Lower leg skin (tissue), 4 donors: ENCODE results near the gene PHLDA2. TPM values are rescaled to one million over a fixed set of nuclear protein-coding genes. Genes with fewer than 3 reads are reported as not detected.
A peak's percentile ranks its signal among the peaks of the same experiment; 100 is the strongest.

Experiments used
- DNase-seq, 2 donors: peaks; one replicate each; pipeline ENCODE4 v3.0.0-alpha.2; 2019; ENCODE audit warnings: low spot score in 2 of 2
- H3K4me3 ChIP-seq: fragments of 200-600 bp; sonication (generic); 2 replicates; pipeline ENCODE4 v1.5.1; 2017; ENCODE audit warnings: mild to moderate bottlenecking, low read depth; ENCODE audit not compliant: poor library complexity, severe bottlenecking
- POLR2A ChIP-seq, 2 donors: fragments of 450-650 bp; IDR thresholded peaks; one replicate each; pipeline ENCODE4 v1.6.1; 2016 to 2017; ENCODE audit warnings: antibody characterized with exemption in 2 of 2, mild to moderate bottlenecking in 1 of 2, moderate library complexity in 1 of 2
- WGBS, 2 donors: methylation state at CpG; one replicate each; pipeline ENCODE4 v1.1.5; 2018; 5-methylcytosine and 5-hydroxymethylcytosine counted together
- intact Hi-C: fragments of 100-400 bp; cut with DNase I; formaldehyde crosslinking; loops from one replicate; pipeline ENCODE4 v1.15.0; 2023; ENCODE audit warnings: low total_unique reads
- total RNA-seq, 4 donors: library from RNA; depleted of rRNA; stranded (reverse); fragments of >200 nt; gene quantifications; one replicate each; pipeline ENCODE4 v1.1.0, GENCODE V29; 2016
- TF ChIP-seq, protein P1 (sequence below), 3 donors: fragments of 450-650 bp; IDR thresholded peaks; one replicate each; pipeline ENCODE4 v1.5.1; 2016; ENCODE audit warnings: antibody characterized with exemption in 3 of 3, mild to moderate bottlenecking in 3 of 3, moderate library complexity in 2 of 3

The PHLDA2 gene
- total RNA-seq, 4 donors from 2014 or later: 5.1 to 16.0 (median 7.4) TPM

DNA sequence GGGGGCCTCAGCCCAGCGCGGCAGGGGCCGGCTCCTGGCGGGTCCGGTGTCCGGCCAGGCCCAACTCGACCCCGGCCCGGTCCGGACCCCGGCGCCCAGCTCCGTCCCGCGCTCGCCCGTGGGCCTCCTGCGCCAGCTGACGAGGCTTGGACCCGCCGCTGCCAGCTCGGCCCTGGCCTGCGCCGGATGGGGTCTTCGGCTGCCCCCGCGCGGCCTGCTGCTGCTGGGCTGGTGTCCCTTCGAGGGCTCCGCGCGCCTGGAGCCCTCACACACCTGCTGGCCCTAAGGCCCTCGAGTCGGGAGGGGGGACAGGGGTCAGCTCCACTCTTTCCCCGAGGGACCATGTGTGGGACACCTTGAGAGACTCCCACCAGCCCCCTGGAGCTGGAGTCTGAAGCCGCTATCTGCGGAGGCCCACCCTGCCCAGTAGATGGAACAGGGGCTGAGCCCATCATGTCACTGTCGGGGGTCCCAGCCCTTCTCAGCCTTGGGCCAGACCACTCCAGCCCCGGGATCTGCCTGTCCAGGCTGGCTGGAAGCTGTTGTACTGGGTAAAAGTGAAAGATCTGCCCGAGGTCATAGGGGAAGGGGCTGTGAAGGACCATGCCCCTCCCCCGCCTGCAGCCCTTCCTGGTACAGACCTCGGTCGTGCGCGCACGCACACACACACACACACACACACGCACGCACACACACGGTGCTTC lies 42.9 kb downstream of the PHLDA2 start:
- intact Hi-C loops: no loop called here
- no peak for DNase-seq
- H3K4me3 ChIP-seq: no peak overlapping the region
- 41 to 42% methylated on average over 18 of the region's 49 CpGs for WGBS, 2 donors
- TF ChIP-seq, protein P1, sequence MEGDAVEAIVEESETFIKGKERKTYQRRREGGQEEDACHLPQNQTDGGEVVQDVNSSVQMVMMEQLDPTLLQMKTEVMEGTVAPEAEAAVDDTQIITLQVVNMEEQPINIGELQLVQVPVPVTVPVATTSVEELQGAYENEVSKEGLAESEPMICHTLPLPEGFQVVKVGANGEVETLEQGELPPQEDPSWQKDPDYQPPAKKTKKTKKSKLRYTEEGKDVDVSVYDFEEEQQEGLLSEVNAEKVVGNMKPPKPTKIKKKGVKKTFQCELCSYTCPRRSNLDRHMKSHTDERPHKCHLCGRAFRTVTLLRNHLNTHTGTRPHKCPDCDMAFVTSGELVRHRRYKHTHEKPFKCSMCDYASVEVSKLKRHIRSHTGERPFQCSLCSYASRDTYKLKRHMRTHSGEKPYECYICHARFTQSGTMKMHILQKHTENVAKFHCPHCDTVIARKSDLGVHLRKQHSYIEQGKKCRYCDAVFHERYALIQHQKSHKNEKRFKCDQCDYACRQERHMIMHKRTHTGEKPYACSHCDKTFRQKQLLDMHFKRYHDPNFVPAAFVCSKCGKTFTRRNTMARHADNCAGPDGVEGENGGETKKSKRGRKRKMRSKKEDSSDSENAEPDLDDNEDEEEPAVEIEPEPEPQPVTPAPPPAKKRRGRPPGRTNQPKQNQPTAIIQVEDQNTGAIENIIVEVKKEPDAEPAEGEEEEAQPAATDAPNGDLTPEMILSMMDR (IDR thresholded peaks at IDR 0.05): no peak

DNA sequence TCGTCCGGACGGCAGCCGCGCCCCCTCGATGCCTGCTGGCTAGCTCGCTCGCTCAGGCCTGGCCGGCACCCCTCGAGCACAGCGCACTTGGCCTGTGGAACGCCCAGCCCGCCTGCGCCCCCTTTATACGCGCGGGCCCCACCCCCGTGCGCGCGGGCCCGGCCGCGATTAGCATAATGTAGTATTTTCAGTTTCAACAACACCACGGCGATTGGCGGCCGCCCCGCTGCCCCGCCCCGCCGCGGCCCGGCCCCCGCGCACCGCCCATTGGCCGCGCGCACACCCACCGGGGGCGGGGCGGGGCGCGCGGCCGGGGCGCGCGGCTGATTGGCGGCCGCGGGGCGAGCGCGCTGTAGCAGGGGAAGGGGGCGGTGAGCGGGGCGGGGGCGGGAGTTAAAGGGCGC lies 43.5 kb downstream of the PHLDA2 start, which contains the start of gene CDKN1C:
Gene CDKN1C (minus strand): TSS at position 98 of the 404 bp plus-strand sequence. CDS start 319 bp downstream, outside the sequence.
- peak within 1 kb of the TSS; percentile 59 for H3K4me3 ChIP-seq
- peak; percentile 82 to 98 for DNase-seq
- intact Hi-C loops: no loop called here
- WGBS, 2 donors: 0 to 1% methylated on average over 3 to 22 of the region's 61 CpGs
- TF ChIP-seq, protein P1 (IDR thresholded peaks at IDR 0.05): no peak
- TF ChIP-seq POLR2A (IDR thresholded peaks at IDR 0.05): no peak

DNA sequence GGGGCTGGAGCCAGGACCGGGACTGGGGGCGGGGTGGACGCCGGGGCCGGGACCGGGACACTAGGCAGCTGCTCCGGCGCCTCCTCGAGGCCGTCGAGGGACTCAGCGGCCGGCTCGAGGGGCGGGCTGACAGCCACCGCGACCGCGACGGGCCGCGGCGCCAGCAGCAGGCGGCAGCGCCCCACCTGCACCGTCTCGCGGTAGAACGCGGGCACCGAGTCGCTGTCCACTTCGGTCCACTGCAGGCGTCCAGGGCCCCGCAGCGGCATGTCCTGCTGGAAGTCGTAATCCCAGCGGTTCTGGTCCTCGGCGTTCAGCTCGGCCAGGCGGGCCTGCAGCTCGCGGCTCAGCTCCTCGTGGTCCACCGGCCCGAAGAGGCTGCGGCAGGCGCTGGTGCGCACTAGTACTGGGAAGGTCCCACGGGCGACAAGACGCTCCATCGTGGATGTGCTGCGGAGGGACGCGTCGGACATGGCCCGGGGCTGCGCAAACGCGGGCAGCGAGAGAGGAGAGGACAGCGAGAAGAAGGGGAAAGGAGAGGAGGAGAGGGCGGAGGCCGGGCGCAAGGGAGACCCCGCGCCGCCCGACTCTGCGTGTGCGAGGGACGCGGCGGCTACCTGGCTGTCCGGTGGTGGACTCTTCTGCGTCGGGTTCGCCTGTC lies 44.1 kb downstream of the PHLDA2 start:
- intact Hi-C loops: no loop called here
- TF ChIP-seq POLR2A (IDR thresholded peaks at IDR 0.05): peak in 1 of 2 donors; percentile 14
- TF ChIP-seq, protein P1 (IDR thresholded peaks at IDR 0.05): no peak
- no peak for DNase-seq
- WGBS, 2 donors: 1% methylated on average over 59 to 67 of the region's 80 CpGs
- peak overlapping the region; percentile 59 for H3K4me3 ChIP-seq

DNA sequence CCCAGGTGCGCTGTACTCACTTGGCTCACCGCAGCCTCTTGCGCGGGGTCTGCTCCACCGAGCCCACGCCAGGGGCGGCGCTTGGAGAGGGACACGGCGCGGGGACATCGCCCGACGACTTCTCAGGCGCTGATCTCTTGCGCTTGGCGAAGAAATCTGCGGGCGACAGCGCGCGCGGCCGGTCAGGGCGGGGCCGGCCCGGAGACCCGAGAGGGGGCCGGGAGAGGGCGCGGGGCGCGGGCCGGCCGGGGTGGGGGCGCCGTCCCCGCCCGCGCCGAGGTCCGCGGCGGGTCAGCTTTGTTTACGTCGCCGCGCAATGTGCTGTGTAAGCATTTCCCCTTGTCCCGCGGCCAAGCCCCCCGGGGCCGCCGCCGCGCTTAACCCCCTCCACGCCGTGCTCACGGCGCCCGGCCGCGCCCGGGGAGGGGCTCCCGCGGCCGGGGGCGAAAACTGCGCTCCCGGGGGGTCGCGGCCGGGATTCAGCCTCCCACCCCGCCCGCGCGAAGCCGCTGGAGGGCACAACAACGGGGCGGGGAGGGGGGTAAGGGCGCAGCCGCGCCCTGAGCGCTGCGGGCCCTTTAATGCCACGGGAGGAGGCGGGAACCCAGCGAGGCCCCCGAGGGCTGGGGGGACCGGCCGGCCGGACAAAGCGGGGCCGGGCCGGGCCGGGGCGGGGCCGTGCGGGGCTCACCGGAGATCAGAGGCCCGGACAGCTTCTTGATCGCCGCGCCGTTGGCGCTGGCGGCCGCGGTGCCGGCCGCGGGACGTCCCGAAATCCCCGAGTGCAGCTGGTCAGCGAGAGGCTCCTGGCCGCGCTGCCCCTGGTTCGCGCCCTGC lies 45.0 kb downstream of the PHLDA2 start:
- intact Hi-C loops: no loop called here
- no peak for DNase-seq
- TF ChIP-seq POLR2A (IDR thresholded peaks at IDR 0.05): no peak
- peak overlapping the region; percentile 55 for H3K4me3 ChIP-seq
- 2 to 4% methylated on average over 39 to 73 of the region's 119 CpGs for WGBS, 2 donors

DNA sequence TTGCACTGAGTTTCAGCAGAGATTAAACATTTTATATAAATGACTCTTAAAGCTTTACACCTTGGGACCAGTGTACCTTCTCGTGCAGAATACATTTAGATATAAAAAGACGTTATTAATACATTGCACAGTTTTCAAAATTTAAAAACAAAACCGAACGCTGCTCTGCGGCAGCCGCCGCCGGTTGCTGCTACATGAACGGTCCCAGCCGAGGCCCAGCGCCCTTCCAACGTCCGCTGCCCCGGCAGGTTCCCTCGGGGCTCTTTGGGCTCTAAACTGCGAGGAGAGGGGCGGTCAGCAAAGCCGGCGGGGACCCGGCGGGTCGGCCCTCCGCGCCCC lies 45.6 kb downstream of the PHLDA2 start:
- intact Hi-C loops: no loop called here
- TF ChIP-seq POLR2A (IDR thresholded peaks at IDR 0.05): no peak
- TF ChIP-seq, protein P1 (IDR thresholded peaks at IDR 0.05): no peak
- DNase-seq: no peak
- WGBS, 2 donors: 3 to 7% methylated on average over 15 to 24 of the region's 24 CpGs
- H3K4me3 ChIP-seq: peak overlapping the region; percentile 55
